Renal pelvis (tissue), 4 donors: Measurements from ENCODE around the gene NRCAM. TPM values are rescaled to one million over a fixed set of nuclear protein-coding genes. Genes with fewer than 3 reads are reported as not detected.

Experiments used
- DNase-seq: peaks from one replicate; pipeline ENCODE4 v3.0.0-alpha.2; 2013
- polyA plus RNA-seq, 3 donors: library from polyadenylated mRNA; unstranded; fragments of 120-200 nt; gene quantifications; one replicate each; pipeline ENCODE4 v1.2.1, GENCODE V29; 2013; ENCODE audit not compliant: insufficient read length in 3 of 3

NRCAM gene
- polyA plus RNA-seq, 3 donors = 18.2 to 24.8 (median 20.4) TPM

GRCh38 chr7:108460964-108461363, 4.7 kb upstream of the NRCAM start:
- DNase-seq = no peak

GRCh38 chr7:108459922-108460551, 3.8 kb upstream of the NRCAM start:
- no peak for DNase-seq

GRCh38 chr7:108457871-108458270, 1.6 kb upstream of the NRCAM start:
- no peak for DNase-seq

- no peak for DNase-seq
Measured at GRCh38 chr7:108456845-108457540, 757 bp upstream of the NRCAM start.

- peak; percentile 27 for DNase-seq
Measured at GRCh38 chr7:108455551-108455997, 662 bp downstream of the NRCAM start.

GRCh38 chr7:108454674-108455550, 1.3 kb downstream of the NRCAM start:
- peak; percentile 26 for DNase-seq

GRCh38 chr7:108454317-108454673, 1.9 kb downstream of the NRCAM start:
- DNase-seq = no peak

- no peak for DNase-seq
Measured at GRCh38 chr7:108453320-108453719, 2.9 kb downstream of the NRCAM start.

- DNase-seq = no peak
Measured at GRCh38 chr7:108452707-108453106, 3.5 kb downstream of the NRCAM start.

GRCh38 chr7:108451296-108451848, 4.9 kb downstream of the NRCAM start:
- DNase-seq = no peak

GRCh38 chr7:108450160-108450559, 6.1 kb downstream of the NRCAM start:
- DNase-seq = no peak

- DNase-seq = no peak
Measured at GRCh38 chr7:108449521-108449920, 6.7 kb downstream of the NRCAM start.

- no peak for DNase-seq
Measured at GRCh38 chr7:108448584-108449505, 7.4 kb downstream of the NRCAM start.

GRCh38 chr7:108442039-108442568, 14.1 kb downstream of the NRCAM start:
- DNase-seq = no peak

- no peak for DNase-seq
Measured at GRCh38 chr7:108441392-108441955, 14.8 kb downstream of the NRCAM start.

GRCh38 chr7:108440613-108441012, 15.6 kb downstream of the NRCAM start:
- DNase-seq = no peak

GRCh38 chr7:108436906-108437305, 19.3 kb downstream of the NRCAM start:
- DNase-seq = no peak

GRCh38 chr7:108434010-108434409, 22.2 kb downstream of the NRCAM start:
- DNase-seq = no peak

GRCh38 chr7:108431099-108431498, 25.1 kb downstream of the NRCAM start:
- DNase-seq = no peak

- no peak for DNase-seq
Measured at GRCh38 chr7:108430664-108431063, 25.6 kb downstream of the NRCAM start.

- no peak for DNase-seq
Measured at GRCh38 chr7:108427766-108428165, 28.5 kb downstream of the NRCAM start.
